ENCODE results near the gene MARCHF10. TPM values are rescaled to one million over a fixed set of nuclear protein-coding genes. Genes with fewer than 3 reads are reported as not detected.

MARCHF10 gene
- total and polyA plus RNA-seq, 2 experiments from 2014 or later = 1.8 to 2.1 TPM

GRCh38 chr17:62745806-62746205, 62.3 kb downstream of the MARCHF10 start:
- Histone ChIP-seq H3K4me1 (ENCODE audit: insufficient read depth) (no peaks in the 10 kb centered on the region), H4K20me1 (ENCODE audit: insufficient read depth) (no peaks in the 10 kb centered on the region), H3K9me2 (ENCODE audit: insufficient read depth) (no peaks in the 10 kb centered on the region), H3K4me2 (ENCODE audit: unreplicated experiment) (no peak overlapping the region), H3K27ac (no peak overlapping the region), H3K36me3 (ENCODE audit: low read depth) (no peaks in the 10 kb centered on the region), H3K79me2 (ENCODE audit: insufficient read depth) (no peaks in the 10 kb centered on the region), H3K27me3 (replicated peaks; ENCODE audit: insufficient read depth) (no peaks in the 10 kb centered on the region), H2AFZ (no peak overlapping the region), H3K9me3 (ENCODE audit: low read depth) (no peaks in the 10 kb centered on the region), H3K9ac (no peak overlapping the region), H3F3A (ENCODE audit: insufficient read depth) (no peaks in the 10 kb centered on the region), H3K4me3 (no peak overlapping the region)
- TF ChIP-seq EZH2phosphoT487 (IDR thresholded peaks at IDR 0.05; ENCODE audit: insufficient read depth, low read depth) (no peak), EZH2 (IDR thresholded peaks at IDR 0.05; ENCODE audit: insufficient read depth, poor library complexity, severe bottlenecking) (no peak)
- in situ Hi-C loops (cut with MboI) = no loop called here
- 60 to 62% methylated on average over 7 of the region's 7 CpGs for WGBS, 2 experiments (ENCODE audit: low coverage in 1 of 2, low lambda C conversion rate in 2 of 2, missing lambda C conversion rate in 2 of 2)
- no peak for DNase-seq

- Histone ChIP-seq H2AFZ (no peak overlapping the region), H3F3A (ENCODE audit: insufficient read depth) (no peaks in the 10 kb centered on the region), H3K4me3 (no peak overlapping the region), H3K9ac (no peak overlapping the region), H3K27me3 (replicated peaks; ENCODE audit: insufficient read depth) (no peaks in the 10 kb centered on the region), H3K36me3 (ENCODE audit: low read depth) (no peaks in the 10 kb centered on the region), H3K9me3 (ENCODE audit: low read depth) (no peaks in the 10 kb centered on the region), H3K9me2 (ENCODE audit: insufficient read depth) (no peaks in the 10 kb centered on the region), H3K79me2 (ENCODE audit: insufficient read depth) (no peaks in the 10 kb centered on the region), H3K4me2 (ENCODE audit: unreplicated experiment) (no peak overlapping the region), H4K20me1 (ENCODE audit: insufficient read depth) (no peaks in the 10 kb centered on the region), H3K27ac (no peak overlapping the region), H3K4me1 (ENCODE audit: insufficient read depth) (no peaks in the 10 kb centered on the region)
- in situ Hi-C loops (cut with MboI) = no loop called here
- WGBS, 2 experiments (ENCODE audit: low coverage in 1 of 2, low lambda C conversion rate in 2 of 2, missing lambda C conversion rate in 2 of 2) = 65% methylated on average over 7 of the region's 7 CpGs
- no peak for DNase-seq
- TF ChIP-seq EZH2phosphoT487 (IDR thresholded peaks at IDR 0.05; ENCODE audit: insufficient read depth, low read depth) (no peak), EZH2 (IDR thresholded peaks at IDR 0.05; ENCODE audit: insufficient read depth, poor library complexity, severe bottlenecking) (no peak)
Measured at GRCh38 chr17:62744259-62744658, 63.9 kb downstream of the MARCHF10 start.

- H3K9me3 ChIP-seq (ENCODE audit: low read depth) = no peaks in the 10 kb centered on the region
- H3K27ac ChIP-seq = no peak overlapping the region
- WGBS, 2 experiments (ENCODE audit: low coverage in 1 of 2, low lambda C conversion rate in 2 of 2, missing lambda C conversion rate in 2 of 2) = 83 to 93% methylated on average over 4 of the region's 4 CpGs
- no peaks in the 10 kb centered on the region for H3F3A ChIP-seq (ENCODE audit: insufficient read depth)
- no peaks in the 10 kb centered on the region for H3K4me1 ChIP-seq (ENCODE audit: insufficient read depth)
- in situ Hi-C loops (cut with MboI) = no loop called here
- H3K9ac ChIP-seq = no peak overlapping the region
- no peaks in the 10 kb centered on the region for H3K9me2 ChIP-seq (ENCODE audit: insufficient read depth)
- H3K4me3 ChIP-seq = no peak overlapping the region
- no peaks in the 10 kb centered on the region for H3K79me2 ChIP-seq (ENCODE audit: insufficient read depth)
- H2AFZ ChIP-seq = no peak overlapping the region
- H3K27me3 ChIP-seq (replicated peaks; ENCODE audit: insufficient read depth) = no peaks in the 10 kb centered on the region
- no peak overlapping the region for H3K4me2 ChIP-seq (ENCODE audit: unreplicated experiment)
- H3K36me3 ChIP-seq (ENCODE audit: low read depth) = no peaks in the 10 kb centered on the region
- DNase-seq = no peak
- H4K20me1 ChIP-seq (ENCODE audit: insufficient read depth) = no peaks in the 10 kb centered on the region
- TF ChIP-seq EZH2phosphoT487 (IDR thresholded peaks at IDR 0.05; ENCODE audit: insufficient read depth, low read depth) (no peak), EZH2 (IDR thresholded peaks at IDR 0.05; ENCODE audit: insufficient read depth, poor library complexity, severe bottlenecking) (no peak)
Measured at GRCh38 chr17:62741290-62741689, 66.8 kb downstream of the MARCHF10 start.

GRCh38 chr17:62739645-62740388, 68.3 kb downstream of the MARCHF10 start:
- in situ Hi-C loops (cut with MboI) = no loop called here
- peak; percentile 23 for DNase-seq
- Histone ChIP-seq H3K9me2 (ENCODE audit: insufficient read depth) (no peaks in the 10 kb centered on the region), H3K79me2 (ENCODE audit: insufficient read depth) (no peaks in the 10 kb centered on the region), H3K4me3 (no peak overlapping the region), H3F3A (ENCODE audit: insufficient read depth) (no peaks in the 10 kb centered on the region), H3K27ac (no peak overlapping the region), H3K4me2 (ENCODE audit: unreplicated experiment) (no peak overlapping the region), H3K9me3 (ENCODE audit: low read depth) (no peaks in the 10 kb centered on the region), H3K36me3 (ENCODE audit: low read depth) (no peaks in the 10 kb centered on the region), H3K4me1 (ENCODE audit: insufficient read depth) (no peaks in the 10 kb centered on the region), H4K20me1 (ENCODE audit: insufficient read depth) (no peaks in the 10 kb centered on the region), H2AFZ (no peak overlapping the region), H3K27me3 (replicated peaks; ENCODE audit: insufficient read depth) (no peaks in the 10 kb centered on the region), H3K9ac (no peak overlapping the region)
- 85 to 86% methylated on average over 16 of the region's 16 CpGs for WGBS, 2 experiments (ENCODE audit: low coverage in 1 of 2, low lambda C conversion rate in 2 of 2, missing lambda C conversion rate in 2 of 2)
- TF ChIP-seq EZH2 (IDR thresholded peaks at IDR 0.05; ENCODE audit: insufficient read depth, poor library complexity, severe bottlenecking) (no peak), EZH2phosphoT487 (IDR thresholded peaks at IDR 0.05; ENCODE audit: insufficient read depth, low read depth) (no peak)
